ENCODE data around the gene ZFYVE9.

DNA sequence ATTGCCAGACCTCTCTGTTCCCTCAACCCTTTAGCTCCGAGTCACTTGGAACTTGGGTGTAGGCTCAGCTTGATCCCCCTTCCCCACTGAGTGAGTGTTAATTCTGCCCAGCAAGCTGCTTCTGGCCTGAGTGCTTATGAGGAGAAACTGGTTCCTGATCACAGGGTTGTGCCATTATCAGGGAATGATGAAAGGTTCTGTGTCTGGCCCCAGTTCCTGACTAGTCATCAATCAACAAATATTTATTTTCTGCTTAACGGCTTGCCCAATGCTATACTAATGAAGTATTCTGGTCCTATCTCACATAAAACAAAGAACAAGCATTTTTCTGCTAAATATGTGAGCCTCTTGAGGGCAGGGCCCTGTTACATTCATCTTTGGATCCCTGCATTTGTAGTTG is 203.4 kb downstream of the ZFYVE9 start:
- TF ChIP-seq POLR2A (IDR thresholded peaks at IDR 0.05; ENCODE audit: low read depth) (no peak), CTCF (IDR thresholded peaks at IDR 0.05) (no peak), POLR2AphosphoS5 (IDR thresholded peaks at IDR 0.05) (no peak)
